Gastrocnemius medialis (tissue), 4 donors: Measurements from ENCODE around the gene CALN1.

Source experiments
- POLR2A ChIP-seq, 2 donors: fragments of 450-650 bp; IDR thresholded peaks; one replicate each; pipeline ENCODE4 v1.6.1; 2017; ENCODE audit warnings: antibody characterized with exemption in 2 of 2, mild to moderate bottlenecking in 2 of 2, moderate library complexity in 2 of 2
- TF ChIP-seq, protein P1 (sequence below), 5 experiments: fragments of 450-650 bp in 3 of 5; fragments of 200-600 bp in 2 of 5; sonication (generic) in 2 of 5; IDR thresholded peaks in 4 of 5; conservative IDR thresholded peaks in 1 of 5; 1 replicate in 4 of 5; 2 replicates in 1 of 5; pipeline ENCODE4 v1.5.1; 2016 to 2019; ENCODE audit warnings: antibody characterized with exemption in 5 of 5, mild to moderate bottlenecking in 3 of 5, moderate library complexity in 3 of 5

DNA sequence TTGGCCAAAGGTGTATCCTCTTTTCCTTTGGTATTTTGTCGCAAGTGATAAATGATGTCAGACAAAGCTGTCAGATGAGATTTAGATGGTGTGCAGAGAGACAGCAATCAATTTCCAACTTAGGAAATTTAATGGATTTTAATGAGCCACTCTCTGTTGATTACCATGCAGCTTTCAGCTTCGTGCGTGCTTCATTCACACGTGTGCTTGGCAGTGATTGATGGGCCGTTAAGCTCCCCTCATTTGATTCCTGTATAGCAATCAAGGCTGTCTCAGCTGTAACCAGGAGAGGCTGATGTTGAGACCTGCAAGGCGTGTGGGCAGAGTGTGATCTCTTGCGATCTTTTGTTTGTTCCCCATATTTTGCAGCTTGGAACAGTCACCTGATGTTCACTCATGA, 439.6 kb downstream of the CALN1 start:
- no peak for TF ChIP-seq POLR2A (IDR thresholded peaks at IDR 0.05)
- TF ChIP-seq, protein P1, sequence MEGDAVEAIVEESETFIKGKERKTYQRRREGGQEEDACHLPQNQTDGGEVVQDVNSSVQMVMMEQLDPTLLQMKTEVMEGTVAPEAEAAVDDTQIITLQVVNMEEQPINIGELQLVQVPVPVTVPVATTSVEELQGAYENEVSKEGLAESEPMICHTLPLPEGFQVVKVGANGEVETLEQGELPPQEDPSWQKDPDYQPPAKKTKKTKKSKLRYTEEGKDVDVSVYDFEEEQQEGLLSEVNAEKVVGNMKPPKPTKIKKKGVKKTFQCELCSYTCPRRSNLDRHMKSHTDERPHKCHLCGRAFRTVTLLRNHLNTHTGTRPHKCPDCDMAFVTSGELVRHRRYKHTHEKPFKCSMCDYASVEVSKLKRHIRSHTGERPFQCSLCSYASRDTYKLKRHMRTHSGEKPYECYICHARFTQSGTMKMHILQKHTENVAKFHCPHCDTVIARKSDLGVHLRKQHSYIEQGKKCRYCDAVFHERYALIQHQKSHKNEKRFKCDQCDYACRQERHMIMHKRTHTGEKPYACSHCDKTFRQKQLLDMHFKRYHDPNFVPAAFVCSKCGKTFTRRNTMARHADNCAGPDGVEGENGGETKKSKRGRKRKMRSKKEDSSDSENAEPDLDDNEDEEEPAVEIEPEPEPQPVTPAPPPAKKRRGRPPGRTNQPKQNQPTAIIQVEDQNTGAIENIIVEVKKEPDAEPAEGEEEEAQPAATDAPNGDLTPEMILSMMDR (IDR thresholded peaks at IDR 0.05 in 4 of 5, conservative IDR thresholded peaks at IDR 0.05 in 1 of 5): no peak
